OCI-LY1 (cell line): ENCODE data around the gene CELSR1.

Experiments used
- CTCF ChIP-seq: fragments of 200-600 bp; sonication (generic), shearing (Covaris generic); IDR thresholded peaks from 2 replicates; pipeline ENCODE4 v1.5.1; 2017; ENCODE audit warnings: mild to moderate bottlenecking, antibody characterized with exemption, low read length, moderate library complexity, mixed read lengths
- EZH2 ChIP-seq: fragments of 200-600 bp; sonication (generic), shearing (Covaris generic); IDR thresholded peaks from 2 replicates; pipeline ENCODE4 v1.8.0; 2017; ENCODE audit warnings: borderline replicate concordance, mixed run types, mild to moderate bottlenecking, antibody characterized with exemption, low read length, moderate library complexity, mixed read lengths

GRCh38 chr22:46392137-46392844 is 145.1 kb downstream of the CELSR1 start:
- TF ChIP-seq CTCF (no peak), EZH2 (no peak)
